Smooth muscle cell (in vitro differentiated cells): ENCODE data around the gene ANKDD1A. TPM values are rescaled to one million over a fixed set of nuclear protein-coding genes. Genes with fewer than 3 reads are reported as not detected.
A peak's percentile ranks its signal among the peaks of the same experiment; 100 is the strongest.

Source experiments
- DNase-seq: peaks from one replicate; lab custom pipeline; 2025; ENCODE audit not compliant: unreplicated experiment; lab: John Stamatoyannopoulos, UW
- H2AFZ ChIP-seq: fragments of 200-600 bp; sonication (generic); 2 replicates; pipeline ENCODE4 v1.6.0; 2016; ENCODE audit warnings: antibody characterized with exemption, low read depth, mild to moderate bottlenecking
- H3F3A ChIP-seq: fragments of 200-600 bp; sonication (generic); 2 replicates; pipeline ENCODE4 v1.6.0; 2017; ENCODE audit warnings: antibody characterized with exemption, low read depth
- H3K27ac ChIP-seq: fragments of 200-600 bp; sonication (generic); 2 replicates; pipeline ENCODE4 v1.5.1; 2016; ENCODE audit warnings: low read depth, mild to moderate bottlenecking
- H3K27me3 ChIP-seq: fragments of 200-600 bp; sonication (generic); 2 replicates; pipeline ENCODE4 v1.6.1; 2016; ENCODE audit warnings: low read depth, mild to moderate bottlenecking
- H3K36me3 ChIP-seq: fragments of 200-600 bp; sonication (generic); 2 replicates; pipeline ENCODE4 v1.5.1; 2016; ENCODE audit warnings: low read depth
- H3K4me1 ChIP-seq: fragments of 200-600 bp; sonication (generic); 2 replicates; pipeline ENCODE4 v1.5.1; 2016; ENCODE audit warnings: low read depth
- H3K4me2 ChIP-seq: fragments of 200-600 bp; sonication (generic); 2 replicates; pipeline ENCODE4 v1.6.0; 2016; ENCODE audit warnings: mild to moderate bottlenecking
- H3K4me3 ChIP-seq: fragments of 200-600 bp; sonication (generic); 2 replicates; pipeline ENCODE4 v1.5.1; 2016; ENCODE audit warnings: mild to moderate bottlenecking
- H3K79me2 ChIP-seq: fragments of 200-600 bp; sonication (generic); 2 replicates; pipeline ENCODE4 v1.6.0; 2016; ENCODE audit warnings: low read depth, mild to moderate bottlenecking
- H3K9ac ChIP-seq: fragments of 200-600 bp; sonication (generic); 2 replicates; pipeline ENCODE4 v1.6.0; 2016; ENCODE audit warnings: low read depth
- H3K9me3 ChIP-seq: fragments of 200-600 bp; sonication (generic); replicated peaks from 2 replicates; pipeline ENCODE4 v1.5.1; 2016; ENCODE audit warnings: low read depth
- H4K20me1 ChIP-seq: fragments of 200-600 bp; sonication (generic); 2 replicates; pipeline ENCODE4 v1.6.0; 2016; ENCODE audit warnings: low read depth
- CTCF ChIP-seq: fragments of 200-600 bp; sonication (generic); IDR thresholded peaks from 2 replicates; pipeline ENCODE4 v1.5.1; 2017; ENCODE audit warnings: borderline replicate concordance, mild to moderate bottlenecking, antibody characterized with exemption; ENCODE audit not compliant: insufficient read depth, poor library complexity, severe bottlenecking
- WGBS: methylation state at CpG from one replicate; pipeline ENCODE4 v1.1.7; 2016; ENCODE audit warnings: low lambda C conversion rate; 5-methylcytosine and 5-hydroxymethylcytosine counted together
- polyA plus RNA-seq: library from polyadenylated mRNA; unstranded; fragments of >200 nt; fragmentation: Nextera tagmentation; extraction: Ambion mirVana; gene quantifications from 2 replicates; pipeline ENCODE4 v1.2.1, GENCODE V29; 2016
- total RNA-seq: library from RNA; depleted of rRNA; stranded (reverse); fragments of >200 nt; gene quantifications from 2 replicates; pipeline ENCODE4 v1.2.3, GENCODE V29; 2014

Gene ANKDD1A
- total RNA-seq, result 1.3 and 1.7 TPM in 2 replicates
- 2.8 and 5.6 TPM in 2 replicates for polyA plus RNA-seq

- Histone ChIP-seq H4K20me1 (peaks cover 5% of the 10 kb centered on the region), H3K79me2 (no peaks in the 10 kb centered on the region), H3K4me1 (no peaks in the 10 kb centered on the region), H3K36me3 (no peaks in the 10 kb centered on the region), H3K4me2 (peak within 1 kb of the TSS; percentile 82), H3K27me3 (no peaks in the 10 kb centered on the region), H3K9me3 (no peaks in the 10 kb centered on the region), H3K27ac (no peak within 1 kb of the TSS), H3K9ac (no peak within 1 kb of the TSS), H3F3A (no peaks in the 10 kb centered on the region), H2AFZ (peak within 1 kb of the TSS; percentile 76), H3K4me3 (peak within 1 kb of the TSS; percentile 67)
- no peak for TF ChIP-seq CTCF
- DNase-seq, result peak; percentile 63
- whole genome bisulfite sequencing, result 5% methylated on average over 62 of the region's 72 CpGs
Observed at GRCh38 chr15:64911311-64912186, at the start of gene ANKDD1A. TSS of gene ANKDD1A (plus strand) at chr15:64911902. CDS start at chr15:64911931, 29 bp downstream.

GRCh38 chr15:64861960-64862359 lies 49.7 kb upstream of the ANKDD1A start:
- Histone ChIP-seq H2AFZ (no peak overlapping the region), H3K4me1 (peaks cover 17% of the 10 kb centered on the region), H3K4me3 (no peak overlapping the region), H3K9me3 (no peaks in the 10 kb centered on the region), H3K27me3 (no peaks in the 10 kb centered on the region), H3K9ac (no peak overlapping the region), H4K20me1 (peaks cover 6% of the 10 kb centered on the region), H3F3A (no peaks in the 10 kb centered on the region), H3K79me2 (peaks cover 34% of the 10 kb centered on the region), H3K27ac (no peak overlapping the region), H3K4me2 (no peak overlapping the region), H3K36me3 (no peaks in the 10 kb centered on the region)
- no peak for TF ChIP-seq CTCF
- DNase-seq, result no peak
- 89% methylated on average over 4 of the region's 4 CpGs for WGBS

- no peaks in the 10 kb centered on the region for H3K27me3 ChIP-seq
- 95% methylated on average over 1 of the region's 1 CpG for WGBS
- peaks cover 6% of the 10 kb centered on the region for H4K20me1 ChIP-seq
- no peaks in the 10 kb centered on the region for H3F3A ChIP-seq
- peaks cover 13% of the 10 kb centered on the region for H3K4me1 ChIP-seq
- H3K4me3 ChIP-seq, result no peak overlapping the region
- no peak for DNase-seq
- peaks cover 34% of the 10 kb centered on the region for H3K79me2 ChIP-seq
- H3K9me3 ChIP-seq, result no peaks in the 10 kb centered on the region
- no peak overlapping the region for H3K9ac ChIP-seq
- H3K36me3 ChIP-seq, result no peaks in the 10 kb centered on the region
- H3K27ac ChIP-seq, result no peak overlapping the region
- no peak overlapping the region for H3K4me2 ChIP-seq
- no peak overlapping the region for H2AFZ ChIP-seq
- no peak for TF ChIP-seq CTCF
Observed at GRCh38 chr15:64862408-64862807, 49.3 kb upstream of the ANKDD1A start.

GRCh38 chr15:64864068-64864467 lies 47.6 kb upstream of the ANKDD1A start:
- TF ChIP-seq CTCF, result no peak
- Histone ChIP-seq H3K4me1 (peaks cover 7% of the 10 kb centered on the region), H2AFZ (no peak overlapping the region), H3K79me2 (peaks cover 19% of the 10 kb centered on the region), H4K20me1 (no peaks in the 10 kb centered on the region), H3K27me3 (no peaks in the 10 kb centered on the region), H3K9me3 (no peaks in the 10 kb centered on the region), H3K36me3 (no peaks in the 10 kb centered on the region), H3F3A (no peaks in the 10 kb centered on the region), H3K27ac (peak overlapping the region; percentile 12), H3K9ac (no peak overlapping the region), H3K4me2 (no peak overlapping the region), H3K4me3 (no peak overlapping the region)
- 62% methylated on average over 1 of the region's 1 CpG for WGBS
- DNase-seq, result no peak
